Testis (tissue), 3 donors: ENCODE results near the gene HAAO. TPM values are rescaled to one million over a fixed set of nuclear protein-coding genes. Genes with fewer than 3 reads are reported as not detected.

Experiments
- DNase-seq: peaks from one replicate; pipeline ENCODE4 v3.0.0-alpha.2; 2019
- H3K27ac ChIP-seq, 2 donors: fragments of 200-600 bp; sonication (generic); one replicate each; pipeline ENCODE4 v1.5.1; 2019
- H3K27me3 ChIP-seq: fragments of 200-600 bp; sonication (generic); one replicate; pipeline ENCODE4 v1.5.1; 2019
- H3K36me3 ChIP-seq: fragments of 200-600 bp; sonication (generic); one replicate; pipeline ENCODE4 v1.5.1; 2017; ENCODE audit warnings: low read depth; ENCODE audit errors: missing control alignments
- H3K4me1 ChIP-seq: fragments of 200-600 bp; sonication (generic); one replicate; pipeline ENCODE4 v1.5.1; 2019
- H3K4me3 ChIP-seq, 2 donors: fragments of 200-600 bp; sonication (generic); one replicate each; pipeline ENCODE4 v1.5.1; 2017 to 2019
- H3K9me3 ChIP-seq: fragments of 200-600 bp; sonication (generic); one replicate; pipeline ENCODE4 v1.5.1; 2017
- CTCF ChIP-seq, 3 experiments: fragments of 450-650 bp in 2 of 3; fragments of 200-600 bp in 1 of 3; sonication (generic) in 1 of 3; IDR thresholded peaks; one replicate each; pipeline ENCODE4 v1.5.1; 2016 to 2019; ENCODE audit warnings: antibody characterized with exemption in 3 of 3, mild to moderate bottlenecking in 2 of 3, moderate library complexity in 1 of 3
- POLR2A ChIP-seq: fragments of 450-650 bp; IDR thresholded peaks from one replicate; pipeline ENCODE4 v1.6.1; 2017; ENCODE audit warnings: antibody characterized with exemption, mild to moderate bottlenecking, moderate library complexity
- WGBS, 2 donors: methylation state at CpG; one replicate each; pipeline ENCODE4 v1.1.5; 2018; 5-methylcytosine and 5-hydroxymethylcytosine counted together
- intact Hi-C: fragments of 100-400 bp; cut with DNase I; formaldehyde crosslinking; loops from one replicate; pipeline ENCODE4 v1.15.1; 2023; ENCODE audit warnings: low total_unique reads
- polyA plus RNA-seq: library from polyadenylated mRNA; stranded (reverse); fragments of 350-450 nt; fragmentation: Illumina TruSeq; extraction: RNeasy Lipid Tissue Mini Kit (QIAGEN cat#74804); gene quantifications from one replicate; pipeline ENCODE4 v1.2.3, GENCODE V29; 2014; ENCODE audit warnings: low read depth, low replicate concordance; ENCODE audit not compliant: insufficient read depth
- total RNA-seq, 2 donors: library from RNA; depleted of rRNA; stranded (reverse); fragments of >200 nt; gene quantifications; one replicate each; pipeline ENCODE4 v1.2.3, GENCODE V29; 2016

The HAAO gene
- total and polyA plus RNA-seq, 3 donors from 2014 or later = 3.2 to 6.0 (median 5.3) TPM

GRCh38 chr2:42758751-42759150 is 33.6 kb downstream of the HAAO start:
- DNase-seq = no peak
- WGBS, 2 donors = 95 to 98% methylated on average over 1 of the region's 1 CpG
- intact Hi-C loops = no loop called here
- Histone ChIP-seq H3K36me3 (no peaks in the 10 kb centered on the region), H3K27ac (no peak overlapping the region), H3K4me3 (no peak overlapping the region), H3K27me3 (no peaks in the 10 kb centered on the region), H3K4me1 (peaks cover 12% of the 10 kb centered on the region), H3K9me3 (no peaks in the 10 kb centered on the region)
- TF ChIP-seq CTCF (IDR thresholded peaks at IDR 0.05) (no peak), POLR2A (no peak)

- no peaks in the 10 kb centered on the region for H3K9me3 ChIP-seq
- no peak overlapping the region for H3K4me3 ChIP-seq
- TF ChIP-seq CTCF (IDR thresholded peaks at IDR 0.05) (no peak), POLR2A (no peak)
- no peaks in the 10 kb centered on the region for H3K36me3 ChIP-seq
- DNase-seq = no peak
- intact Hi-C loops = no loop called here
- H3K27me3 ChIP-seq = no peaks in the 10 kb centered on the region
- H3K27ac ChIP-seq = no peak overlapping the region
- peaks cover 18% of the 10 kb centered on the region for H3K4me1 ChIP-seq
- 79 to 96% methylated on average over 4 of the region's 4 CpGs for WGBS, 2 donors
These were observed 34.2 kb downstream of the HAAO start for GRCh38 chr2:42757981-42758740.

- TF ChIP-seq POLR2A (no peak), CTCF (IDR thresholded peaks at IDR 0.05) (no peak)
- Histone ChIP-seq H3K4me1 (peaks cover 19% of the 10 kb centered on the region), H3K9me3 (no peaks in the 10 kb centered on the region), H3K27me3 (no peaks in the 10 kb centered on the region), H3K36me3 (no peaks in the 10 kb centered on the region), H3K4me3 (no peak overlapping the region), H3K27ac (no peak overlapping the region)
- WGBS, 2 donors = 81 to 93% methylated on average over 5 to 6 of the region's 6 CpGs
- DNase-seq = no peak
- intact Hi-C loops = no loop called here
These were observed 35.3 kb downstream of the HAAO start for GRCh38 chr2:42756966-42757513.

- WGBS, 2 donors = 78 to 86% methylated on average over 5 to 10 of the region's 10 CpGs
- H3K27ac ChIP-seq = no peak overlapping the region
- intact Hi-C loops = no loop called here
These were observed 36.1 kb downstream of the HAAO start for GRCh38 chr2:42756150-42756775.

More at GRCh38 chr2:42756150-42756775, 36.1 kb downstream of the HAAO start:
- H3K36me3 ChIP-seq = no peaks in the 10 kb centered on the region
- H3K4me1 ChIP-seq = peaks cover 19% of the 10 kb centered on the region
- H3K9me3 ChIP-seq = no peaks in the 10 kb centered on the region
- H3K27me3 ChIP-seq = no peaks in the 10 kb centered on the region
- no peak for DNase-seq
- TF ChIP-seq CTCF (IDR thresholded peaks at IDR 0.05) = no peak
- no peak for TF ChIP-seq POLR2A
- H3K4me3 ChIP-seq = no peak overlapping the region
